Measurements from ENCODE around the gene ST14.

DNA sequence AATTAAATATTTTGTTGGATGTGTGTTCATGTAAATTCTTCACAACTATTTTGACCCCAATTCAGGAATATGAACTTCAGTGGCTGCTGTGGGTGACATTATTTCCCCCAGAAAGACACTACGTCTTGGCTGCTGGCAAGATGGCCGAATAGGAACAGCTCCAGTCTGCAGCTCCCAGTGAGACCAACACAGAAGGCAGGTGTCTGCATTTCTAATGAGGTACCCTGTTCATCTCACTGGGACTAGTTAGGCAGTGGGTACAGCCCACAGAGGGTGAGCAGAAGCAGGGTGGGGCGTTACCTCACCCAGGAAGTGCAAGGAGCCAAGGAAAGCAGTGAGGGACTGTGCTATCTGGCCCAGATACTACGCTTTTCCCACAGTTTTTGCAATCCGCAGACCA, 89.8 kb downstream of the ST14 start:
- TF ChIP-seq POLR2AphosphoS5 (IDR thresholded peaks at IDR 0.05; ENCODE audit: borderline replicate concordance, low read depth, low read length) (no peak), EZH2 (IDR thresholded peaks at IDR 0.05) (no peak)

All from SK-N-MC (cell line).